Measurements from ENCODE around the gene FBLN5. TPM values are rescaled to one million over a fixed set of nuclear protein-coding genes. Genes with fewer than 3 reads are reported as not detected.

FBLN5 gene
- total RNA-seq, 5 donors from 2014 or later (not counting 1 experiment from before 2014, with no cell fraction given), result 4.2 to 19.5 (median 9.5) TPM

DNA sequence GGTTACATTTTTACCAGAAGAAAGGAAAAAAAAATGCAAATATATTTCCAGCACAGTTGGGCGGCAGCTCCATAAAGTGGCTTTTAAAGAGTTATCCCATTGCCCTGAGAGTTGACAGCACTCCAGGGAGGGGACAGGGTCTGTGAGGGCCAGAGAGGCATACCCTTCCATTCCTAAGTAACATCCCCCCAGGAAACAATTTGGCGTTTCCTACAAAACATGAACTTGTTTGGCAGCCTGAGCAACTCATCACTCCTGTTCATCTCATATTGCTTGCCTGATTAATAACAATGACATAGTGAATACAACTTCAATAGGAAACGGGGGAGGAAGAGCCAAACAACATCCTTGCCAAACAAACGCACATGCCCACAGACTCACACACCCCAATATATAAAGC, 103.5 kb downstream of the FBLN5 start:
- no peak for ATAC-seq (replicated peaks in 1 of 4)
- no peak overlapping the region for H3K27ac ChIP-seq (ENCODE audit: low read length)
- Mint-ChIP-seq H3K4me3 (no peak overlapping the region), H3K27ac (peak overlapping the region; percentile 55 to 56), H3K4me1 (peaks cover 64 to 86% (median 84%) of the 10 kb centered on the region in 3 donors), H3K36me3 (peaks cover 66% of the 10 kb centered on the region), H3K9me3 (no peaks in the 10 kb centered on the region), H3K27me3 (no peaks in the 10 kb centered on the region)
- CTCF ChIA-PET, result interaction anchor here in 1 of 2 donors (0.8 to 0.9 kb wide), 2 partner anchors 39 to 43 kb away, joined by 3 to 4 read pairs; no protein-coding TSS in a partner anchor
- no peaks in the 10 kb centered on the region for H3K27me3 ChIP-seq (replicated peaks in 1 of 2; ENCODE audit: control insufficient read depth in 2 of 2, extremely low read depth in 1 of 2, insufficient read depth in 2 of 2, low read length in 1 of 2)
- no peak for DNase-seq
- WGBS (ENCODE audit: insufficient coverage), result 92% methylated on average over 2 of the region's 4 CpGs
- peaks cover 10 to 67% of the 10 kb centered on the region in 2 donors for H3K36me3 ChIP-seq (ENCODE audit: control insufficient read depth in 2 of 2, extremely low read depth in 1 of 2, insufficient read depth in 1 of 2, low read length in 1 of 2)
- no peaks in the 10 kb centered on the region for H3K9me3 ChIP-seq
- peaks cover 8 to 24% of the 10 kb centered on the region in 2 experiments for H3K4me1 ChIP-seq (ENCODE audit: control insufficient read depth in 1 of 2, extremely low read depth in 1 of 2, insufficient read depth in 2 of 2, low read length in 2 of 2)
- no peak overlapping the region for H3K4me3 ChIP-seq (ENCODE audit: control insufficient read depth in 1 of 2, extremely low read depth in 1 of 2, low read length in 1 of 2)
- POLR2A ChIA-PET, result interaction anchor here in 1 of 2 donors (0.7 kb wide), 2 partner anchors 17 to 195 kb away, joined by 3 to 4 read pairs; no protein-coding TSS in a partner anchor

DNA sequence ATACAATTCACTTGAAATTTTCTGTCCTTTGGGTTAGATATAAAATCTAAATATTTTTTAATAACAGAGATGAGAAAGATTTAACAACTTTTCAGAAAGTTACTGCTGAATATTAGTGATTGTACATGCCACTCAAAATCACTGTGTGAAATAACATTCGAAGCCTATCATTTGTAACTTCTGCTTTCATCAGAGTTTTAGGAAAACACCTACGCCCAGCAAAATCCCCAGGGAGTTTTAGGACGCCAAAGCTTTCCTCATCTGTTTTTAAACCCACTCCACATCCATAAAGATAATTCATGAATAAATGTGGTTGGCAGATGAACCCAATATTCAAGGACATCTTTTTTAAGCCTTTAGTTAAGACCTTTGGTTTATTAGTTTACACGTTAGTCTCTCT, 104.1 kb downstream of the FBLN5 start:
- H3K9me3 ChIP-seq, result no peaks in the 10 kb centered on the region
- ChIA-PET POLR2A (interaction anchor here in 1 of 2 donors (0.7 kb wide), 1 partner anchor 195 kb away, joined by 4 read pairs; no protein-coding TSS in a partner anchor), CTCF (interaction anchor here in 1 of 2 donors (0.5 to 0.9 kb wide), 3 partner anchors 38 to 178 kb away, joined by 3 to 6 read pairs (median 4); no protein-coding TSS in a partner anchor)
- peaks cover 9 to 63% of the 10 kb centered on the region in 2 donors for H3K36me3 ChIP-seq (ENCODE audit: control insufficient read depth in 2 of 2, extremely low read depth in 1 of 2, insufficient read depth in 1 of 2, low read length in 1 of 2)
- no peaks in the 10 kb centered on the region for H3K9me3 Mint-ChIP-seq
- H3K27me3 ChIP-seq (replicated peaks in 1 of 2; ENCODE audit: control insufficient read depth in 2 of 2, extremely low read depth in 1 of 2, insufficient read depth in 2 of 2, low read length in 1 of 2), result no peaks in the 10 kb centered on the region
- H3K27me3 Mint-ChIP-seq, result no peaks in the 10 kb centered on the region
- peaks cover 61% of the 10 kb centered on the region for H3K36me3 Mint-ChIP-seq
- peaks cover 63 to 86% (median 84%) of the 10 kb centered on the region in 3 donors for H3K4me1 Mint-ChIP-seq
- no peak overlapping the region for H3K4me3 ChIP-seq (ENCODE audit: control insufficient read depth in 1 of 2, extremely low read depth in 1 of 2, low read length in 1 of 2)
- peaks cover 9 to 24% of the 10 kb centered on the region in 2 experiments for H3K4me1 ChIP-seq (ENCODE audit: control insufficient read depth in 1 of 2, extremely low read depth in 1 of 2, insufficient read depth in 2 of 2, low read length in 2 of 2)
- ATAC-seq (replicated peaks in 1 of 4) (no peak), DNase-seq (no peak)
- H3K4me3 Mint-ChIP-seq, result no peak overlapping the region
- no CpG with 5 or more reads among the region's 4 CpGs for WGBS (ENCODE audit: insufficient coverage)
- peak overlapping the region in 1 of 2 donors; percentile 34 for H3K27ac Mint-ChIP-seq
- no peak overlapping the region for H3K27ac ChIP-seq (ENCODE audit: low read length)

DNA sequence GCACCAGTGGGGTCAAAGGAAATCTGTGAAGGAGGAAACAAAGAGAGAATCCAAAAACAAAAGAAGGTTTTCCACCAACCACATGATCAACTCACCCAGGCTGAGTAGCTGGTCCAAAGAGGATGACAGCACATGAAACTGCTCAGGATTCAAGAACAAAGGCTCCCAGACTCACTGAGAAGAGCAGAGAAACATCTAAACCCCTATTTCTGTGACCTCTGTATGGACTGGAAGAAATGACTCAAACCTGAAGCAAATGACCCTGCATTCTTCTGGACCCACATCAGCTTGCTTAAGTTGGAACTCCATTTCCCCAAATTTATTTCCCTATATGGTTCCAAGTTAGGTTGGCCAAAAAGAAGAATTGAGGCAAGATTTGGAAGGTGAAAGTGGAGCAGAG, 106.4 kb downstream of the FBLN5 start:
- peaks cover 4 to 45% of the 10 kb centered on the region in 2 donors for H3K36me3 ChIP-seq (ENCODE audit: control insufficient read depth in 2 of 2, extremely low read depth in 1 of 2, insufficient read depth in 1 of 2, low read length in 1 of 2)
- Mint-ChIP-seq H3K4me3 (no peak overlapping the region), H3K27me3 (no peaks in the 10 kb centered on the region), H3K9me3 (no peaks in the 10 kb centered on the region), H3K27ac (peak overlapping the region; percentile 56 to 73), H3K36me3 (peaks cover 48% of the 10 kb centered on the region), H3K4me1 (peaks cover 78 to 87% (median 86%) of the 10 kb centered on the region in 3 donors)
- no peak for ATAC-seq (replicated peaks in 1 of 4)
- DNase-seq, result no peak
- no peaks in the 10 kb centered on the region for H3K27me3 ChIP-seq (replicated peaks in 1 of 2; ENCODE audit: control insufficient read depth in 2 of 2, extremely low read depth in 1 of 2, insufficient read depth in 2 of 2, low read length in 1 of 2)
- no peak overlapping the region for H3K4me3 ChIP-seq (ENCODE audit: control insufficient read depth in 1 of 2, extremely low read depth in 1 of 2, low read length in 1 of 2)
- H3K27ac ChIP-seq (ENCODE audit: low read length), result peak overlapping the region; percentile 5
- ChIA-PET CTCF (interaction anchor here in 1 of 2 donors (1.6 kb wide), 1 partner anchor 70 kb away, joined by 8 read pairs; no protein-coding TSS in a partner anchor), POLR2A (interaction anchor here in 1 of 2 donors (0.6 kb wide), 1 partner anchor 36 kb away, joined by 3 read pairs; no protein-coding TSS in a partner anchor)
- no peaks in the 10 kb centered on the region for H3K9me3 ChIP-seq
- peaks cover 21 to 37% of the 10 kb centered on the region in 2 experiments for H3K4me1 ChIP-seq (ENCODE audit: control insufficient read depth in 1 of 2, extremely low read depth in 1 of 2, insufficient read depth in 2 of 2, low read length in 2 of 2)

DNA sequence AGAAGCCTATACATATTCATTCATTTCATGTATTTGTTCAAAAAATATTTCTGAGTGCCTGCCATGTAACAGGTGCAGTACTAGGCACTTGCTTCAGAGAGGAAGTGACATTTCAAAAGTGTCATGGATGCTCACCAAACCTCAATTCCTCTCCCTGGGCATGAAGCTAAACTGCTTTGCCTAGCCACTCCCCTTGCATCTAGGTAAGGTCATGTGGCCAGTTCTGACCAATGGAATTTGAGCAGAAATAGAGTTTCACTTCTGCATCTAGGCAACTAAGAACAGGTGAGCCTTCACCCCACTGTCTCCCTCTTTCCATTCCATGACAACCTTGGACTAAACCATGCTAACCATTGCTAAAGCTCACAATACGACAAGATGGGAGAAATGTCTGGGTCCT, 107.7 kb downstream of the FBLN5 start:
- Mint-ChIP-seq H3K27ac (peak overlapping the region; percentile 56 to 73), H3K27me3 (no peaks in the 10 kb centered on the region), H3K4me1 (peaks cover 84 to 90% (median 88%) of the 10 kb centered on the region in 3 donors), H3K36me3 (peaks cover 41% of the 10 kb centered on the region), H3K4me3 (no peak overlapping the region), H3K9me3 (no peaks in the 10 kb centered on the region)
- H3K9me3 ChIP-seq, result no peaks in the 10 kb centered on the region
- H3K4me1 ChIP-seq (ENCODE audit: control insufficient read depth in 1 of 2, extremely low read depth in 1 of 2, insufficient read depth in 2 of 2, low read length in 2 of 2), result peaks cover 23 to 40% of the 10 kb centered on the region in 2 experiments
- no CpG with 5 or more reads among the region's 1 CpG for WGBS (ENCODE audit: insufficient coverage)
- H3K27me3 ChIP-seq (replicated peaks in 1 of 2; ENCODE audit: control insufficient read depth in 2 of 2, extremely low read depth in 1 of 2, insufficient read depth in 2 of 2, low read length in 1 of 2), result no peaks in the 10 kb centered on the region
- H3K4me3 ChIP-seq (ENCODE audit: control insufficient read depth in 1 of 2, extremely low read depth in 1 of 2, low read length in 1 of 2), result no peak overlapping the region
- DNase-seq (peak in 4 of 35 experiments; percentile 8 to 30 (median 21)), ATAC-seq (replicated peaks in 1 of 4) (no peak)
- H3K36me3 ChIP-seq (ENCODE audit: control insufficient read depth in 2 of 2, extremely low read depth in 1 of 2, insufficient read depth in 1 of 2, low read length in 1 of 2), result peaks cover 4 to 35% of the 10 kb centered on the region in 2 donors
- H3K27ac ChIP-seq (ENCODE audit: low read length), result no peak overlapping the region
- CTCF ChIA-PET, result interaction anchor here in 1 of 2 donors (1.0 to 1.6 kb wide), 2 partner anchors 18 to 72 kb away, joined by 3 to 8 read pairs; no protein-coding TSS in a partner anchor
- POLR2A ChIA-PET, result interaction anchor here (0.5 to 0.8 kb wide), 4 partner anchors 14 to 69 kb away, joined by 3 to 4 read pairs (median 4); no protein-coding TSS in a partner anchor

DNA sequence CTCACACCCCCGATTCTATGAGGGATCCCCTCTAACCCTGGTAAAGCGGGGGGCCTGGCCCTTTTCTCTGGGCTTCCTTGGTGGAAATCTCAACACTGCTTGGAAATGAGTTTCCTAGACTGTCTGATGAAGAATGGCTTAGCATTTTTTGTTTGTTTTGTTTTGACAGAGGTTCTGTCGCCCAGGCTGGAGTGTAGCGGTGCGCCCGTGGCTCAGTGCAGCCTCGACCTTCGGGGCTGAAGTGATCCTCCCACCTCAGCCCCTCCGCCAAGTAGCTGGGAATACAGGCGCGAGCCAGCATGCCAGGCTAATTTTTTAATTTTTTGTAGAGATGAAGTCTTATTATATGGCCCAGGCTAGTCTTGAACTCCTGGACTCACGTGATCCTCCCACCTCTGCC, 110.4 kb downstream of the FBLN5 start:
- H3K27ac Mint-ChIP-seq, result peak overlapping the region; percentile 90
- no peak for DNase-seq
- H3K4me3 ChIP-seq (ENCODE audit: control insufficient read depth in 1 of 2, extremely low read depth in 1 of 2, low read length in 1 of 2), result peak overlapping the region; percentile 54 to 69
- no peaks in the 10 kb centered on the region for H3K9me3 ChIP-seq
- peaks cover 21 to 34% of the 10 kb centered on the region in 2 experiments for H3K4me1 ChIP-seq (ENCODE audit: control insufficient read depth in 1 of 2, extremely low read depth in 1 of 2, insufficient read depth in 2 of 2, low read length in 2 of 2)
- H3K4me1 Mint-ChIP-seq, result peaks cover 83 to 87% (median 86%) of the 10 kb centered on the region in 3 donors
- H3K27ac ChIP-seq (ENCODE audit: low read length), result peak overlapping the region; percentile 43
- no peaks in the 10 kb centered on the region for H3K27me3 Mint-ChIP-seq
- no peak for ATAC-seq (replicated peaks in 1 of 4)
- ChIA-PET POLR2A (interaction anchor here in 1 of 2 donors (0.5 kb wide), 1 partner anchor 28 kb away, joined by 5 read pairs; no protein-coding TSS in a partner anchor), CTCF (interaction anchor here in 1 of 2 donors (0.5 to 1.1 kb wide), 3 partner anchors 53 to 648 kb away, joined by 3 to 4 read pairs (median 3); no protein-coding TSS in a partner anchor)
- no peaks in the 10 kb centered on the region for H3K9me3 Mint-ChIP-seq
- peaks cover 29% of the 10 kb centered on the region for H3K36me3 Mint-ChIP-seq
- peaks cover 4 to 22% of the 10 kb centered on the region in 2 donors for H3K36me3 ChIP-seq (ENCODE audit: control insufficient read depth in 2 of 2, extremely low read depth in 1 of 2, insufficient read depth in 1 of 2, low read length in 1 of 2)
- peak overlapping the region; percentile 80 to 84 (median 84) for H3K4me3 Mint-ChIP-seq
- 79% methylated on average over 6 of the region's 12 CpGs for WGBS (ENCODE audit: insufficient coverage)
- no peaks in the 10 kb centered on the region for H3K27me3 ChIP-seq (replicated peaks in 1 of 2; ENCODE audit: control insufficient read depth in 2 of 2, extremely low read depth in 1 of 2, insufficient read depth in 2 of 2, low read length in 1 of 2)

DNA sequence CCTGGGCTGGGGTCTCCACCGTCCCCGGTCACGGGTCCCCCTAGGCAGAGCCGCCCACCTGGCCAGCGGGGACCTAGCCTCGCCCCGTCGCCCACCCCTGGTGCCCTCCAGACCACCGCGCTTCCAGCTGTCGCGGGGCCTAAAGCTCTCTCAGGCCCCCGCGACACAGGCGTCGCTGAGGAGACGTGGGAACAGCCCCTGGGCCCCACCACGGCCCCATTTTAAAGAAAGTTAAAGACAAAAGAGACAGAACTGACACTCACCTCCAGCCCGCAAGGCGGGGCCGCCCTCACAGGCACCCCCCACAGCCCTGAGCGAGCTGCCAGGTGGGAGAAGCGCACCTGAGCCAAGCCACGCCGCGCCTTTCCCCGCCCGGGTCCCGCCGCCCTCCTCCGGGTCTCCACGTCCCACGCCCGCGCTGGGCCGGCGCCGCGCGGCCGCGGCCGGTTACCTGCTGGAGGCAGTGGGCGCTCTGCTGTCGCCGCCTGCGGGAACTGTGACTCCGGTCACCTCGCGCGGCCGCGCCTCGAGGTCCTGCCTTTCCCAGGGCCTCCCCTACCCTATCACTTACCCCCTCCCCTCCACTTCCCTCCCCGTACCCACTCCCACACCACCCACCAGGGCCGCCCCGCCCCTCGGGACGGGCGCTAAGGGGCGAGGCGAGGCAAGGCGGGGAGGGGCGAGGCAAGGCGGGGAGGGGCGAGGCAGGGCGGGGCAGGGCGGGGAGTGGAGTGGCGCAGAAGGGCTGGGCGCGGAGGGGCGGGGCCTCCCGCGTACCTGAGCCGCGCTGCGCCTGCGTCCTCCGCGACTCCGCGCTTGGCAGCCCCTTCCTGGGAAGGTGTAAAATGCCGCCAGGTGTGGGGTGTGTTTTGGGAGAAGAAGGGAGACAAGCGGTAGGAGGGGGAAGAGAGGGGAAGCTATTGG, 111.3 kb downstream of the FBLN5 start:
- Mint-ChIP-seq H3K36me3 (peaks cover 24% of the 10 kb centered on the region), H3K27me3 (no peaks in the 10 kb centered on the region), H3K9me3 (no peaks in the 10 kb centered on the region), H3K4me1 (peaks cover 81 to 85% (median 85%) of the 10 kb centered on the region in 3 donors), H3K4me3 (peak overlapping the region; percentile 80 to 84 (median 84)), H3K27ac (peak overlapping the region; percentile 90)
- Histone ChIP-seq H3K27ac (ENCODE audit: low read length) (peak overlapping the region; percentile 43), H3K4me3 (ENCODE audit: control insufficient read depth in 1 of 2, extremely low read depth in 1 of 2, low read length in 1 of 2) (peak overlapping the region; percentile 54 to 77), H3K27me3 (replicated peaks in 1 of 2; ENCODE audit: control insufficient read depth in 2 of 2, extremely low read depth in 1 of 2, insufficient read depth in 2 of 2, low read length in 1 of 2) (no peaks in the 10 kb centered on the region), H3K9me3 (no peaks in the 10 kb centered on the region), H3K36me3 (ENCODE audit: control insufficient read depth in 2 of 2, extremely low read depth in 1 of 2, insufficient read depth in 1 of 2, low read length in 1 of 2) (peaks cover 0 to 17% of the 10 kb centered on the region in 2 donors), H3K4me1 (ENCODE audit: control insufficient read depth in 1 of 2, extremely low read depth in 1 of 2, insufficient read depth in 2 of 2, low read length in 2 of 2) (peaks cover 21 to 30% of the 10 kb centered on the region in 2 experiments)
- ATAC-seq (replicated peaks in 1 of 4) (peak; percentile 84 to 95 (median 89)), DNase-seq (peak; percentile 69 to 95 (median 83))
- ChIA-PET CTCF (interaction anchor here (0.7 to 1.4 kb wide), 4 partner anchors 36 to 75 kb away, joined by 3 to 5 read pairs (median 3); no protein-coding TSS in a partner anchor), POLR2A (interaction anchor here in 1 of 2 donors (0.5 to 0.9 kb wide), 3 partner anchors 29 to 775 kb away, joined by 3 to 5 read pairs (median 5); partner anchors contain the start of gene TRIP11)
- WGBS (ENCODE audit: insufficient coverage), result under 1% methylated on average over 67 of the region's 84 CpGs

All from T-cell (primary cell).